Bronchial smooth muscle cell (primary cell): ENCODE measurements around the gene QSOX2. TPM values are rescaled to one million over a fixed set of nuclear protein-coding genes. Genes with fewer than 3 reads are reported as not detected.

Experiments used
- total RNA-seq: library from RNA; depleted of rRNA; stranded (reverse); fragments of >200 nt; gene quantifications from 2 replicates; pipeline ENCODE4 v1.2.1, GENCODE V29; 2014

Gene QSOX2, protein sequence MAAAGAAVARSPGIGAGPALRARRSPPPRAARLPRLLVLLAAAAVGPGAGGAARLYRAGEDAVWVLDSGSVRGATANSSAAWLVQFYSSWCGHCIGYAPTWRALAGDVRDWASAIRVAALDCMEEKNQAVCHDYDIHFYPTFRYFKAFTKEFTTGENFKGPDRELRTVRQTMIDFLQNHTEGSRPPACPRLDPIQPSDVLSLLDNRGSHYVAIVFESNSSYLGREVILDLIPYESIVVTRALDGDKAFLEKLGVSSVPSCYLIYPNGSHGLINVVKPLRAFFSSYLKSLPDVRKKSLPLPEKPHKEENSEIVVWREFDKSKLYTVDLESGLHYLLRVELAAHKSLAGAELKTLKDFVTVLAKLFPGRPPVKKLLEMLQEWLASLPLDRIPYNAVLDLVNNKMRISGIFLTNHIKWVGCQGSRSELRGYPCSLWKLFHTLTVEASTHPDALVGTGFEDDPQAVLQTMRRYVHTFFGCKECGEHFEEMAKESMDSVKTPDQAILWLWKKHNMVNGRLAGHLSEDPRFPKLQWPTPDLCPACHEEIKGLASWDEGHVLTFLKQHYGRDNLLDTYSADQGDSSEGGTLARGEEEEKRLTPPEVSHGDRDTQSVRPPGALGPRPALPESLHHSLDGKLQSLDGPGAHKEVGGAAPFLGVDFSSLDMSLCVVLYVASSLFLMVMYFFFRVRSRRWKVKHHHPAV
- total RNA-seq = 4.3 and 4.4 TPM in 2 replicates

DNA sequence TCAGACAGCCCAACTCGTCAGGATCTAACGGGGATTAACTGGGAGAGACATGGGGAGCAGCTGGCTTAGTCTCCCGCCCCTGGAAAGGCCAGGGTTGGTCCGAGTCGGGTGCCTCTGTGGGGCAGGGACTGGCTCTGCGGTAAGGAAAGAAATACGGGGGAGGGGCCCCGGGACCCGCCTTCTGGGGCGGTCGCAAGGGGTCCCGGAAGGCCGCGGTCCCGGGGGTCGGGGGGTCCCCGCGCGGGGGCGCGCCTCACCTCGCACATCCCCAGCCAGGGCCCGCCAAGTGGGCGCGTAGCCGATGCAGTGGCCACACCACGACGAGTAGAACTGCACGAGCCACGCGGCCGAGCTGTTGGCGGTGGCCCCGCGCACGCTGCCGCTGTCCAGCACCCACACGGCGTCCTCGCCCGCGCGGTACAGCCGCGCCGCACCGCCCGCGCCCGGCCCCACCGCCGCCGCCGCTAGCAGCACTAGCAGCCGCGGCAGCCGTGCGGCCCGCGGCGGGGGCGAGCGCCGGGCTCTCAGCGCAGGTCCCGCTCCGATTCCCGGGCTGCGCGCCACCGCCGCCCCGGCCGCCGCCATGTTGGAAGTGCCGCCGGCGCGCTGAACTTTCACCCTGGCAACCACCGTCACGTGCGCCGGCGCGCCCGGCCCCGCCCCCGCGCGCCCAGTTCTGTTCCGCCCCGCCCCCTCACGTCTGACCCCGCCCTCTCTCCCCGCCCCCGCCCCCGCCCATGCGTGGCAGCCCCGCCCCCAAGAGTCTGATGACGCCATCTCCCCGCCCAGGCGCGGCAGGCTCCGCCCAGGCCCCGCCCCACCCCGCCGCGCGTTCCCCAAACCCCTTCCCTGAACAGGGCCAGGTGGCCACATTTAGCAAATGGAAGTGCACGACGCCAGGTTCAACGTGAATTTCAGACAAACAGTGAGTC lies at the start of gene QSOX2:
Gene QSOX2, minus strand, starts transcription at position 594 of the 932 bp plus-strand sequence. Its CDS starts 9 bp downstream, at position 585.

DNA sequence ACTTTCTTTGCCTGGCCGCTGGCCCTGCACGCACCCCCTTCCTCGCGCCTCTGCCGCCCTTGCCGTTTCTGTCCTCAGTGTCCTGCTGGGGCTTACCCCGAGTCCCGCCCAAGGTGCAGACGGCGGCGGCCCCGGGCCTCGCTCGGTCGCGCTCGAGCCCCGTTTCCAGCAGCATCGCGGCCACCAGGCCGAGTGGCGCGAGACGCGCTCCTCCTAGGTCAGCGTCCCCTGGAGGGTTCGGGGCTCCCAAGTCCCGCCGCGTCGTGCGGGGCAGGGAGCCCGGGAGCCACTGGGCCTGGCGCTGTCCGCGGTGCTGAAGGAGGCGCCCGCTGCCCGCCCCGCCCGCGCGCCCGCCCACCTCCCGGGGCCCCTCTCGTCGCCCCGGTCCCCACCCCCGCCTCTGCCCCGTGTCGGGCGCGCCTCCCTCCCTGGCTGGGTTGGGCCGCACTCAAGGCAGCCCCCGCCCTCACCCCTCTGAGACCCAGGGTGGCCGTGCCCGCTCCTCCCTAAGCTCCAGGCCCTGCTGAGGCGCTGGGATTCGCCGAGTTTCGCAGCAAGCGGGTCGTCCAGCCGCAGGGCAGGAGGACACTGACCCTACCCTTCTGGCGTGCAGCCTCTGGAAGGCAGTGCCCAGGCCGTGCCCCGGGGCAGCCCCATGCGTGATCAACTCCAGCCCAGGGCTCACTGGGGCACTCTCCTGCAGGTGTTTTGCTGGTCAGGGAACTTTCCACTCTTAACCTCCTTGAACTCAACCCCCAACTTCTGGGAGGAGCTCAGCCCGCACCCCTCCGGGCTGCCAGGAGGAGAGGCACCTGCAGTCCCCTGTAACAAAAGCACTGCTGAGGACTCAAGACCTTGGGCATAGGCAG lies 40.5 kb downstream of the QSOX2 start, which contains the start of gene LHX3:
Gene LHX3, minus strand, starts transcription at position 291 of the 869 bp plus-strand sequence. Its CDS starts 116 bp downstream, at position 175.

Other genes with a start within 250 kb of the QSOX2 start
- gene NACC2, start 150.5 kb downstream of the QSOX2 start, total RNA-seq = 11.5 and 12.9 TPM in 2 replicates
- 27.4 and 29.3 TPM in 2 replicates for gene TMEM250, start 126.9 kb downstream of the QSOX2 start, total RNA-seq
- gene LHX3, start 40.7 kb downstream of the QSOX2 start, total RNA-seq = not detected in 2 replicates
- under 0.01 TPM in 2 replicates for gene CCDC187, start 58.3 kb upstream of the QSOX2 start, total RNA-seq
- gene GPSM1, start 81.7 kb upstream of the QSOX2 start, total RNA-seq = 70.9 and 79.5 TPM in 2 replicates
- gene DNLZ, start 117.9 kb upstream of the QSOX2 start, total RNA-seq = 14.5 and 15.6 TPM in 2 replicates
- gene CARD9, start 127.9 kb upstream of the QSOX2 start, total RNA-seq = 0.77 and 0.79 TPM in 2 replicates
- gene SNAPC4, start 154.4 kb upstream of the QSOX2 start, total RNA-seq = 3.6 and 4.6 TPM in 2 replicates
- 19.5 and 22.6 TPM in 2 replicates for gene ENTR1, start 164.8 kb upstream of the QSOX2 start, total RNA-seq
- gene PMPCA, start 164.8 kb upstream of the QSOX2 start, total RNA-seq = 30.7 and 36.9 TPM in 2 replicates
- 4.5 and 4.6 TPM in 2 replicates for gene INPP5E, start 194.0 kb upstream of the QSOX2 start, total RNA-seq
- 10.4 and 12.3 TPM in 2 replicates for gene SEC16A, start 237.2 kb upstream of the QSOX2 start, total RNA-seq